Activated CD4-positive, alpha-beta T cell treated with anti-CD3 and anti-CD28 coated beads for 48 hours (primary cell): Measurements from ENCODE around the gene PKN3.

Experiments used
- DNase-seq: peaks from one replicate; pipeline ENCODE4 v3.0.0-alpha.2; 2020

PKN3 gene

GRCh38 chr9:128750926-128751595 is 48.8 kb downstream of the PKN3 start:
- no peak for DNase-seq

- no peak for DNase-seq
Measured at GRCh38 chr9:128753627-128754026, 51.3 kb downstream of the PKN3 start.

- no peak for DNase-seq
Measured at GRCh38 chr9:128757602-128758001, 55.3 kb downstream of the PKN3 start.

GRCh38 chr9:128762671-128763449 is 60.6 kb downstream of the PKN3 start:
- no peak for DNase-seq

GRCh38 chr9:128764361-128764760 is 62.1 kb downstream of the PKN3 start:
- peak; percentile 4 for DNase-seq

- DNase-seq: no peak
Measured at GRCh38 chr9:128765499-128765898, 63.2 kb downstream of the PKN3 start.

- no peak for DNase-seq
Measured at GRCh38 chr9:128768606-128769005, 66.3 kb downstream of the PKN3 start.
